ENCODE results near the gene ZRANB1. TPM values are rescaled to one million over a fixed set of nuclear protein-coding genes. Genes with fewer than 3 reads are reported as not detected.

ZRANB1 gene
- total RNA-seq, 1 experiment from 2014 or later = 23.2 TPM

DNA sequence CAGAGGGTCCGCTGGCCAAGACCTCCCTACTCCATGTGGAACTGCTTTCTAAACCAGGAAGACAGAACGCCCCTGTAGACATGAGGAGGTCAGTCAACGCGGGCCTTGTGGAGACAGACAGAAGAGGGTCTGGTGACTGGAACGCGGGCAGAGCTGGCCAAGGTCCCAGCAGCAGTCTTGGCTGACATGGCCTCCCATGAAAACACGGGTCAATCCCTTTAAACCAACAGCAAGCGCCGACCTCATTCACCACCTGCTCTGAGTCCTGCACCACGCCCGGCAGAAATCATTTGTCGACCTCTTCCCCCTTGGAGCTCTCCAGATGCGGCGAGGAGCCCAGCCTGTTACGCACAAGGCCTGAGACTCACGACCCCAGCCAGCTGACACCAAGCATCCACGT lies 78.5 kb downstream of the ZRANB1 start:
- no peak overlapping the region for H3K27ac Mint-ChIP-seq (ENCODE audit: low read depth, unreplicated experiment)
- no peaks in the 10 kb centered on the region for H3K4me1 Mint-ChIP-seq (ENCODE audit: insufficient read depth, unreplicated experiment)
- no peaks in the 10 kb centered on the region for H3K27me3 Mint-ChIP-seq (ENCODE audit: insufficient read depth, unreplicated experiment)
- no peaks in the 10 kb centered on the region for H3K9me3 Mint-ChIP-seq (ENCODE audit: unreplicated experiment)
- peaks cover 63% of the 10 kb centered on the region for H3K36me3 Mint-ChIP-seq (ENCODE audit: insufficient read depth, unreplicated experiment)
- no peak for TF ChIP-seq CTCF (IDR thresholded peaks at IDR 0.05; ENCODE audit: unreplicated experiment)
- CTCF ChIA-PET = interaction anchor here (0.6 to 1.9 kb wide), 3 partner anchors 28 to 268 kb away, joined by 3 to 4 read pairs (median 3); no protein-coding TSS in a partner anchor
- intact Hi-C loops (cut with micrococcal nuclease) = no loop called here
- POLR2A ChIA-PET = no interaction called here
- H3K4me3 Mint-ChIP-seq (ENCODE audit: unreplicated experiment) = no peak overlapping the region
- BruUV-seq (replicated peaks) = no TSS peak
- DNase-seq (ENCODE audit: unreplicated experiment) = no peak

DNA sequence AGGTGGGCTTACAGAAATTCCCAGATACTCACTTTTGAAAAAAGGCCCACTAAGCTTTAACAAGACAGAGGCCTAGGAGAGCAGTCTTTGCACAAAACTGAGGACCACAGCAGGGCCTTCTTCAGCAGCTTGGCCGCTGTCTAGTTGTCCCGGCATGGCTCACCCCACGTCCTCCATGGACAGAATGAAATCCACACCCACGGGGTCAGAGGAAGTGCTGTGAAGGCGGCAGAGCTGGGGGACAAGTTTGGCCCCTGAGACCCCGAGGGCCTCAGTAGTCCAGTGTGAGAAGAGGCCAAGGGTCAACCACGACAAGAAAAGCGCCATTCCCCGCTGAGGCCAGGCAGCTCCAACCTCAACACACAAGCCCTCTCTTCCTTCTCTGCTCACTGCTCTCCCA lies 78.9 kb downstream of the ZRANB1 start:
- no peak overlapping the region for H3K4me3 Mint-ChIP-seq (ENCODE audit: unreplicated experiment)
- H3K27ac Mint-ChIP-seq (ENCODE audit: low read depth, unreplicated experiment) = no peak overlapping the region

DNA sequence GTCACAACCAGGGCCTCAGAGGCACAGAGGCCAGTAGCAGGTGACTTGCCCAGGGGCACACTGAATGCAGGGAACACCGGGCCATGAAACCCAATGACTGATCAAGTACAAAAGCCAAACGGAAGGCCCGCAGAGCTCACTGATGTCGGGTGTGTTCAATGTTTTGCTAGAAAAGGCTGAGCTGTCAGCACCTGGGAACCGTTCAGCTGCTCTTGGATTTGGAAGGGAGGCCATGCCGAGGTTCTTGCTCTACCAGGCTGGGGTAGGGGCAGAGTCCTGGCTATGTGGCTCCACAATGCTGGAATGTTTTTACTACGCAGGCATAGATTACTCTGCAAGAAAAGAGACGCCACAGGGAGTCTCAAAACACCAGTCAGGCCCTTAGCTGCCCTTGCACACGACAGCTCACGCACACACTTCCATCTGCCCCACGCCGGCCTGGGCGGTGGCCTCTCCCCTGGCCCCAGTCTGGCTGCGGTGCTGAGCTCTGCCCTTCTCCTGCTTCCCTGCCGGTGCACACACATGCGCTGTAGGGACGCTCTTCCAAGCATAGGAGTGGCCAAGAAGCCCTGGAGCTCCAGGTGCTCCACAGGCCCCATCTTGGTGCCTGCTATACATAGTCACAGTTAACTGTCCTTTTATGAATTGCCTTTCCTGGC lies 79.9 kb downstream of the ZRANB1 start:
- no peak for DNase-seq (ENCODE audit: unreplicated experiment)
- H3K9me3 Mint-ChIP-seq (ENCODE audit: unreplicated experiment) = no peaks in the 10 kb centered on the region
- ChIA-PET POLR2A (no interaction called here), CTCF (interaction anchor here (0.6 to 1.9 kb wide), 4 partner anchors 26 to 99 kb away, joined by 3 to 4 read pairs (median 4); no protein-coding TSS in a partner anchor)
- H3K4me1 Mint-ChIP-seq (ENCODE audit: insufficient read depth, unreplicated experiment) = no peaks in the 10 kb centered on the region
- peak overlapping the region; percentile 11 for H3K27ac Mint-ChIP-seq (ENCODE audit: low read depth, unreplicated experiment)
- peaks cover 57% of the 10 kb centered on the region for H3K36me3 Mint-ChIP-seq (ENCODE audit: insufficient read depth, unreplicated experiment)
- no peak overlapping the region for H3K4me3 Mint-ChIP-seq (ENCODE audit: unreplicated experiment)
- H3K27me3 Mint-ChIP-seq (ENCODE audit: insufficient read depth, unreplicated experiment) = no peaks in the 10 kb centered on the region
- intact Hi-C loops (cut with micrococcal nuclease) = no loop called here
- TF ChIP-seq CTCF (IDR thresholded peaks at IDR 0.05; ENCODE audit: unreplicated experiment) = no peak
- no TSS peak for BruUV-seq (replicated peaks)

More for the DNA sequence above, 78.9 kb downstream of the ZRANB1 start:
- POLR2A ChIA-PET = no interaction called here
- Mint-ChIP-seq H3K4me1 (ENCODE audit: insufficient read depth, unreplicated experiment) (no peaks in the 10 kb centered on the region), H3K9me3 (ENCODE audit: unreplicated experiment) (no peaks in the 10 kb centered on the region), H3K36me3 (ENCODE audit: insufficient read depth, unreplicated experiment) (peaks cover 63% of the 10 kb centered on the region), H3K27me3 (ENCODE audit: insufficient read depth, unreplicated experiment) (no peaks in the 10 kb centered on the region)
- no TSS peak for BruUV-seq (replicated peaks)
- intact Hi-C loops (cut with micrococcal nuclease) = no loop called here
- TF ChIP-seq CTCF (IDR thresholded peaks at IDR 0.05; ENCODE audit: unreplicated experiment) = no peak
- DNase-seq (ENCODE audit: unreplicated experiment) = no peak
- CTCF ChIA-PET = interaction anchor here (0.6 to 1.9 kb wide), 3 partner anchors 28 to 269 kb away, joined by 3 to 4 read pairs (median 3); no protein-coding TSS in a partner anchor

DNA sequence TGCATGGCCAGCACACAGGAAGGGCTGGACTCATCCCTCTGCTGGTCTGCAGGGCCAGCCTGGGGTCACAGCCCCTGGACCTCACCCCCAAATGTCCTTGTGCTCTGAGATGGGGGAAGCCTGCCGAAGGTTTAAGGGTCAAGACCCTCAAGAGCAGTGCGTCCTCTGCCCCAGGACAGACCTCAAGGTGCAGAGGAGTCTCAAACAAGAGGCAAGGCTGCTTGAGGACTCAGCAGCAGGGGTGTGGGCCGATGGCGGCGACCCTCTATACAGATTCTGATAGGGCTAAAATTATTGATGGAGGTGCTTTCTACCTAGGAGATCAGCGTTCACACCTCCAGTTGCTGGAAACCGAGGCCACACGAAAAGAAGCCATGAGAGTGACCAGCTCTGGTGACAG lies 80.7 kb downstream of the ZRANB1 start:
- CTCF ChIA-PET = interaction anchor here (0.5 kb wide), 1 partner anchor 135 kb away, joined by 7 read pairs; no protein-coding TSS in a partner anchor
- no TSS peak for BruUV-seq (replicated peaks)
- intact Hi-C loops (cut with micrococcal nuclease) = no loop called here
- Mint-ChIP-seq H3K4me1 (ENCODE audit: insufficient read depth, unreplicated experiment) (no peaks in the 10 kb centered on the region), H3K27ac (ENCODE audit: low read depth, unreplicated experiment) (peak overlapping the region; percentile 11), H3K27me3 (ENCODE audit: insufficient read depth, unreplicated experiment) (no peaks in the 10 kb centered on the region), H3K36me3 (ENCODE audit: insufficient read depth, unreplicated experiment) (peaks cover 54% of the 10 kb centered on the region), H3K9me3 (ENCODE audit: unreplicated experiment) (no peaks in the 10 kb centered on the region), H3K4me3 (ENCODE audit: unreplicated experiment) (no peak overlapping the region)
- no peak for DNase-seq (ENCODE audit: unreplicated experiment)
- no peak for TF ChIP-seq CTCF (IDR thresholded peaks at IDR 0.05; ENCODE audit: unreplicated experiment)
- POLR2A ChIA-PET = no interaction called here
